HG03439 (cell line): Measurements from ENCODE around the gene NKX2-3.

Experiments used
- ATAC-seq: cut with Tn5 transposase; IDR thresholded peaks from one replicate; pipeline ENCODE4 v1.9.1; 2021; ENCODE audit warnings: mild to moderate bottlenecking, moderate library complexity; ENCODE audit not compliant: unreplicated experiment

Gene NKX2-3

GRCh38 chr10:99537989-99538917, 5.5 kb downstream of the NKX2-3 start:
- ATAC-seq, result no peak

DNA sequence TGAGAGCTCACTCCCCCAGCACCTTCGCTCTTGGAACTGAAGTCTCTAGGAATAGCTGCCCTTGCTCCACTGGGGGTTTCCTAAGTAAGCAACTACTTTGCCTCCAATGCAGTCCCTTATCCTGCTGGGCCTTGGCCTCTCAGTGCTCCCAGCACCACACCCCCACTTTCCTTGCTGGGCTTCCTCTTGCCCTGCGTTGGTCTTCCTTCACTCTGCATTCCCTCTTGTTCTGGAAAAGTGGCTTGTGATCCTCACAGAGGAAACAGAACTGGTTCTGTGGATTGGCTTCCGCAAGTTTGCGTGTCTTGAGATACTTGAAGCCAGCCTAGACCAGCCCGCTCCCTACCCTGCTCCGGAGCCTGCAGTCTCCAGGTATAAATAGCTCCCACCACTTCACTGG, 6.4 kb downstream of the NKX2-3 start:
- ATAC-seq, result no peak

DNA sequence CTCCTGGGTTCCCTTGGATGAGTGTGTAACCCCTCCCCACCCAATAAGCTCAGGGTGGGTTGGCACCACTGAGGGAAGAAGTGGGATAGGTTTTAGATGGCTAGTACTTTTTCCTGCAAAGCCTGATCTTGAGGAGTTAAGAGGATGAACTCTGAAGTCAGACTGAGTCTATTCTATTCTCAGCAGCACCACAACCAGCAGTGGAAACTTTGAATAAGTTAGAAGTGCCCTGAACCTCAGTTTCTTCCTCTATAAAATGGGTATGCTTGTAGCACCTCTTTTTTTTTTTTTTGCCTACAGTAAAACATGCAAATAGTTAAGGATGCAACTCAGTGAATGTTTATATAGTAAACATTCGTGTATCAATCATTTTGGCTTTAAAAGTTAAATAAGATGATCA, 7.1 kb downstream of the NKX2-3 start:
- ATAC-seq, result no peak

- ATAC-seq, result no peak
These were observed 7.5 kb downstream of the NKX2-3 start for GRCh38 chr10:99540306-99540656.

- ATAC-seq, result no peak
These were observed 8.2 kb downstream of the NKX2-3 start for GRCh38 chr10:99540657-99541531.

- ATAC-seq, result no peak
These were observed 11.6 kb downstream of the NKX2-3 start for GRCh38 chr10:99544322-99544721.

GRCh38 chr10:99548041-99548530, 15.3 kb downstream of the NKX2-3 start:
- ATAC-seq, result no peak

- no peak for ATAC-seq
These were observed 18.4 kb downstream of the NKX2-3 start for GRCh38 chr10:99551158-99551557.

DNA sequence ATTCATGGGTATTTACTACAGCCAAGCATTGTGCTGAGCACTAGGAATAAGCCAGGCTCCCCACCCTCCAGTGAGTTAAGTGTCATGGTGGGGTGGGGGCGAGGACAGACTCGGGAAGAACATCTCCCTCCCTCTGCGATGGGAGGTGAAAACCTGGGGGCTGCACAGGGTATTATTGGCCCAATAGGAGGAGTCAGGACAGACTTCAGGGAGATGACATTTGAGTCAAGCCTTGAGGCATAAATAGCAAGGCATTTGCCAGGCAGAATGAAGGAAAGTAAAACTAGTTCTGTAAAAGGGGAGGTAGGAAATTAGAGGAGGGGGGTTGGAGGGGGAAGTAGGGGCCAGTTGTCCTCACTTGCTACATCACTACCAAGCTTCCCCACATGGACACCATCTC, 18.9 kb downstream of the NKX2-3 start:
- ATAC-seq, result no peak

- ATAC-seq, result no peak
These were observed 22.6 kb downstream of the NKX2-3 start for GRCh38 chr10:99555371-99555770.

- peak; percentile 91 for ATAC-seq
These were observed 23.2 kb downstream of the NKX2-3 start for GRCh38 chr10:99555825-99556523.

GRCh38 chr10:99557044-99557443, 24.3 kb downstream of the NKX2-3 start:
- ATAC-seq, result no peak

GRCh38 chr10:99558708-99559107, 26.0 kb downstream of the NKX2-3 start:
- no peak for ATAC-seq

DNA sequence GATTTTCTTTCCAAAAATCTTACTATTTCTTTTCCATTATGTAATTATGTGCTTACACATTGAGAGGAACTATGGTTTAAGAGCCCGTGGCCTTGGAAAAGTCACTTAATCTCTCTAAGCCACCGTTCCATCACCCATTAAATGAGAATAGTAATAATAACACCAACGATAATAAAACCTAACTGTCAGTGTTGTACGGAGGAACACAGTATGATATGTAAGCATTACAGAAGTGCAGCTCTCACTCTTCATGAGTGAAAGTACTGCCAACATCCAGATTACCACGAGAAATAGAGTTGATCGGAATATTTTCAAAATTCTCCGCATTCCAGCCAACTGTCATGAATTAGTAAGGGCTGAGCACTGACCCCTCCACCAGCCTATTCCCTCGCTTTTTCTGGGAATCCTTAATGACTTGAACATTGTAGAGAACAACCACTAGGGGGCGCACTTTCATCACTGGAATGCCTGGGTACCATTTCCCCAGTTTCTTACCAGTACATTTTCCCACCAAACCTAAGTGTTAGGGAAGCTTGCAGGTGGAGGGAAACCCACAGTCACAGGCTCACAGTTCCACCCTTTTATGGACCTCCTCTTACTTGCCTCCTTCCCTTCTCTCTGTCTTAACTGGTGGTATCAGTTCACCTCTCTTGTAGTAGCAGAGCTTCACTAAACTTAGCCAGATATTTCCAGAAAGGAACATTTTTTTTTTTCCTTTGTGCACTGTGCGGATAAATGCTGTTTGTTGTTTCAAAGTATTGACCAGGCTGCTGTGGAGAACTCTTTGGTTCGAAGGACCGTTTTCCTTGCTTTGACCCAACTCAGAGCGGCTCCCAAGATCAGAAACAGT, 27.8 kb downstream of the NKX2-3 start:
- no peak for ATAC-seq

- no peak for ATAC-seq
These were observed 29.9 kb downstream of the NKX2-3 start for GRCh38 chr10:99562631-99563030.

DNA sequence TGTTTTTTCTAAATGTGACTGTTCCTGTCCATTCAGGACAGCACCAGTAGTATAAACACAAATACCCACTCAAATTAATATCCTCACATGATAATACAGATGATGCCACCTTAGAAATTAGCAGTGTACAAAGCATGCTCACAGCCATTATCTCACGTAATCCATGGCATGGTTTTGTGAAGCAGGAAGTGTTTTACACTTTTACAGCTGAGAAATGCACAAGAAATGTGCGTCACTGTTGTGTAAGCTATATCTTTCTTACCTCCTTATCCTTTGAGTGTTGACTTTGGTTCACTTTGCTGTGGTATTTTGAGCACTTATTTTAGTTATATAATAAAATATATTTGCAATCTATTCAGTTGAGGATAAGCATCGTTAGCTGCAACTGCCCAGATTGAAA, 31.6 kb downstream of the NKX2-3 start:
- no peak for ATAC-seq

- ATAC-seq, result no peak
These were observed 32.4 kb downstream of the NKX2-3 start for GRCh38 chr10:99565166-99565565.

- no peak for ATAC-seq
These were observed 36.7 kb downstream of the NKX2-3 start for GRCh38 chr10:99569253-99569939.

DNA sequence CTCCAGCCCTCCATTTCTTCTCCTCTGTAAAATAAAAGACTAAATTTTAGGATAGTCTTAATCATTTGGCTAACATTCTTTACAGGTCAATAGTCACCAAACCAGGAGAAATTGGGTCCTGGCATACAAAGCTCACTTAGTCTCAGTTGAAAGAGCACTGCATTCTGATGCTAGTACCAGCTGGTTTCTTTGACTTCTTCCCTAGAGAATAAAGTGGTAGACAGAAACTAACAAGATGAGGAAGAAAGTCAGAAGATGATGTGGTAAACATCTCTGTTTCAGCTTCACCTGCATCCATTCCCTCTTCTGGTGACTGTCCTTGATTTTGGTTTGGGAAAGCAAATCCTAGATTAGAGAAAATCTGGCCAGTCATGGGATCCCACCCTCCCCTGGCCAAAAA, 37.2 kb downstream of the NKX2-3 start:
- no peak for ATAC-seq

- ATAC-seq, result no peak
These were observed 39.1 kb downstream of the NKX2-3 start for GRCh38 chr10:99571816-99572215.
